GM12875 (cell line): ENCODE data around the gene YJU2.

Experiments used
- H3K4me3 ChIP-seq: one replicate; pipeline ENCODE4 v1.5.1; 2011; ENCODE audit warnings: low read depth, low read length, control low read depth
- TF ChIP-seq, protein P1 (sequence below): IDR thresholded peaks from 2 replicates; pipeline ENCODE4 v1.5.1; 2011; ENCODE audit warnings: low read depth, mild to moderate bottlenecking, control low read depth, inconsistent platforms, low read length, moderate library complexity, borderline replicate concordance; ENCODE audit not compliant: insufficient read depth

The YJU2 gene

DNA sequence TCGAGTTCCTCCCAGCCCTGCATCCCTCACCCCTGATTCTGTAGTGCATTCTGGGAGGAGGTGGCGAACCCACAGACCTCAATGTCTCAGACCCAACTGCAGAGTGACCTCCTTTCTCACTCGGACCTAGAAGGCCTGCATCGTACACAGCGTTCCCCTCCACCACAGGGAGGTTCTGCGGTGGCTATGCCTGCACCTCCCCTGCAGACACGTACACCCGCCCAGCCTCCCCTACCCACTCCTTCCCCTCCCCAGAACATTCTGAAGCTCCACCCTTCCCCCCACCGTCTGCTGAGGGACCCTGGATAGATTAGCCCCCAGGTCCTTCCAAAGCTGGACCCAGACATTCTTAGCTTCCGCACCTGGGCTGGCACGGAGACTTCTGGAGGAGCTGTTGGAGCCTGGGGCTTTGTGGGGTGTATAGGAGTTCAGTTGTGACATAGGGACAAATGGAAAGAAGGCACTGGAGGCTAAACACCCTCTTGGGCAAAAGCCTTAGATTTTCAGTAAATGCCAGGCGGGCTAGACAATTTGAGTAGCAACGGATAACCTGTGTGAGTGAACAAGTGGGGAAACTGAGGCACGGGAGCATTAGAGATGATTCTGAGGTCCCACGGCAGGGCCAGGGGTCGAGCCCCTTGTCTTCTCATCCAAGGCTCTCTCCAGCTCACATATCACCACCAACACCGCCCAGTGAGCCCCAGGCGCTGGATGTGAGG lies 57.1 kb downstream of the YJU2 start:
- TF ChIP-seq, protein P1, sequence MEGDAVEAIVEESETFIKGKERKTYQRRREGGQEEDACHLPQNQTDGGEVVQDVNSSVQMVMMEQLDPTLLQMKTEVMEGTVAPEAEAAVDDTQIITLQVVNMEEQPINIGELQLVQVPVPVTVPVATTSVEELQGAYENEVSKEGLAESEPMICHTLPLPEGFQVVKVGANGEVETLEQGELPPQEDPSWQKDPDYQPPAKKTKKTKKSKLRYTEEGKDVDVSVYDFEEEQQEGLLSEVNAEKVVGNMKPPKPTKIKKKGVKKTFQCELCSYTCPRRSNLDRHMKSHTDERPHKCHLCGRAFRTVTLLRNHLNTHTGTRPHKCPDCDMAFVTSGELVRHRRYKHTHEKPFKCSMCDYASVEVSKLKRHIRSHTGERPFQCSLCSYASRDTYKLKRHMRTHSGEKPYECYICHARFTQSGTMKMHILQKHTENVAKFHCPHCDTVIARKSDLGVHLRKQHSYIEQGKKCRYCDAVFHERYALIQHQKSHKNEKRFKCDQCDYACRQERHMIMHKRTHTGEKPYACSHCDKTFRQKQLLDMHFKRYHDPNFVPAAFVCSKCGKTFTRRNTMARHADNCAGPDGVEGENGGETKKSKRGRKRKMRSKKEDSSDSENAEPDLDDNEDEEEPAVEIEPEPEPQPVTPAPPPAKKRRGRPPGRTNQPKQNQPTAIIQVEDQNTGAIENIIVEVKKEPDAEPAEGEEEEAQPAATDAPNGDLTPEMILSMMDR: no peak
- H3K4me3 ChIP-seq: no peak overlapping the region

DNA sequence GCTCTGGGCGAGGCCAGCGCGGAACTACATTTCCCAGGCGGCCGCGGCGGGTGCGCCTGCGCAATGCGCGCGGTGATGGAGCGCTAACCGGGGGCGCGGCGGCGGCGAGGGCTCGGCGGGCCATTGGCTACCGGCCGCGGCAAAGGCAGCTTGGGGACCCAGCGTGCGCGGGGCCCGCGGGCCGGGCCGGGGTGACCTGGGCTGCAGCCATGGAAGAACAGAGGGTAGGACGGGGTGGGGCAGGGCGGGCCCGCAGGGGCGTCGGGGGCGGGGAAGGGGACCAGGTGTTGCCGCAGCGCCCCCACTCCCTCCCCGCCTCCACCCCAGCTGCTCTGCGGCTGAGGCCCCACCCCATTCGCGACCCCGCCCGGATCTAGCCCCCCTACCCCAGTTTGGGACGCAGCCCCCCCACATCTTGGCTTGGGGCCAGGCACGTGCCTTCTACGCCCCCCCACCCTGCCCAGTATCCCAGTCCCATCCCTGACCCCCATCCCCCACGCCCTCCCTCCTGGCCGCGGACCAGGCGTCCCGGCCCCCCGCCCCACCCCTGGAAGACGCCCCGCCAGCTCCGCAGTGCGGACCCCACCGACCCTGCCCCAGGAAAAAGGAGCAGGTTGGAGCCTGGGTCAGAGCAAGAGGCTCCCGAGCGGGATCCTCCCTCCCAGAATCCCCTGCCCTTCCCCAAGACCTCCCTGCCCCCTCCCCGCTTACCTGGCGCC lies 57.8 kb downstream of the YJU2 start, which contains the start of gene FSD1:
Gene FSD1 (plus strand): TSS at position 61 of the 719 bp plus-strand sequence. CDS start 149 bp downstream, at position 210.
- TF ChIP-seq, protein P1: no peak
- H3K4me3 ChIP-seq: no peak within 1 kb of the TSS

DNA sequence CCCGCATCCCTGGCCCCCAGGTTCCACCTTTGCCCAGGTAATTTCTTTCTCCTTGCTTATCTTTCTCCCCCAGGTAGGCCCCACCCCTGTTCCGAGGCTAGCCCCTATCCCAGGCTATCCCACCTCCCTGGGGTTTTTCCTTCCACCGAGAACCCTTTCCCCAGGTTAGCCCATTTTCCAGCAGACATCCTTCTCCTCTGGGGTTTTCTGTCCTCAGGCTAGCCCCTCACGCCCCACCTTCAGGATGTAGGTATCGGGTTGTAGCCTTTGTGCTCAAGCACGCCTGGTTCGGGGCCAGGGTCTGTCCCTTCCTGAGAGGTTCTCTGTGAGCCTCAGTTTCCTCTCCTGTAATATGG lies 58.4 kb downstream of the YJU2 start:
- H3K4me3 ChIP-seq: no peak overlapping the region
- TF ChIP-seq, protein P1: no peak

DNA sequence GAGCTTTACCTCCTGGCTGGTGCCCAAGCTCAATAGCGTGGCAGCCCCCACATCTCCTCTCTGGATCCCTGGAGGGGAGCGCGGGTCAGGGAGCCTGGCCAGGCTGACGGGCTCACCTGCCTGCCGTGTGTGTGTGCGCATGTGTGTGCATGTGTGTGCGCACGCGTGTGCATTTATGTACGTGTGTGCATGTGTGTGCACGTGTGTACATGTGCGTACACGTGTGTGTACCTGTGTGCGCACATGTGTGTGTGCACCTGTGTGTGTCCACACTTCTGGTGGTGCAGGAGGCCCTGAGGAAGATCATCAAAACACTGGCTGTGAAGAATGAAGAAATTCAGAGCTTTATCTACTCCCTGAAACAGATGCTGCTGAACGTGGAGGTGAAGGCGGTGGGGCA lies 58.8 kb downstream of the YJU2 start:
- no peak overlapping the region for H3K4me3 ChIP-seq

DNA sequence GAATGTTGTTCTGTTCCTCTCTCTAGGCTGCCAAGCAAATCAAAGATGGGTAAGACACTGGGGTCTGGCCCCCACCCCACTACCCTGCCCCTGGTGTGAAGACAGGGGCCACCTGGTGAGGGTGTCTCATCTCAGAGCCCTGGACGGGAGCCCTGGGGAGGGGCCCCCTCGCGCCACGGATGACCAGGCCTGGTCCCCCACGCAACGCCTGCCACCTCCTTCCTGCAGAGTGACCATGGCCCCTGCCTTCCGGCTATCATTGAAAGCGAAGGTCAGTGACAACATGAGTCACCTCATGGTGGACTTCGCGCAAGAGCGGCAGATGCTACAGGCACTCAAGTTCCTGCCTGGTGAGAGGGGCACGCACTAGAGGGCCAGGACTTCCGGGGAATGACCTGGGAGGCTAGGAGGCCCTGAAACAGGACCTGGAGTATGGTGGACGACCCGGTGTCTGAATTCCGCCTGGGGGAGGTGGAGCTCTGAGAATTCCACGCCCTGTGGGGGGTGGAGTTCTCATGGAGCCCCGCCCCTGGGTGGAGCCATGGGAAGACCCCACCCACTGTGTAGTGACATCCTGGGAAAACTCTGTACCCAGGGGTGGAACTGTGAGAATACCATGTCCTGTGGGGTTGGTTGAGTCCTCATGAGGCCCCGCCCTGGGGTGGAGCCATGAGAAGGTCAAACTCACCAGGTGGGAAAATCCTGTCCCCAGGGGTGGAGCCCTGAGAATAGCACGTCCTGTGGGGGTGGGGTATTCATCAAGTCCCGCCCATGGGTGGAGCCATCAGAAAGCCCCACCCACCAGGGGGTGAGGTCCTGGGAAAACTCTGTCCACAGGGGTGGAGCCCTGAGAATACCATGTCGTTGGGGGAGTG lies 63.6 kb downstream of the YJU2 start:
- no peak overlapping the region for H3K4me3 ChIP-seq
- TF ChIP-seq, protein P1: no peak

More for the DNA sequence above, 58.8 kb downstream of the YJU2 start:
- TF ChIP-seq, protein P1: no peak

DNA sequence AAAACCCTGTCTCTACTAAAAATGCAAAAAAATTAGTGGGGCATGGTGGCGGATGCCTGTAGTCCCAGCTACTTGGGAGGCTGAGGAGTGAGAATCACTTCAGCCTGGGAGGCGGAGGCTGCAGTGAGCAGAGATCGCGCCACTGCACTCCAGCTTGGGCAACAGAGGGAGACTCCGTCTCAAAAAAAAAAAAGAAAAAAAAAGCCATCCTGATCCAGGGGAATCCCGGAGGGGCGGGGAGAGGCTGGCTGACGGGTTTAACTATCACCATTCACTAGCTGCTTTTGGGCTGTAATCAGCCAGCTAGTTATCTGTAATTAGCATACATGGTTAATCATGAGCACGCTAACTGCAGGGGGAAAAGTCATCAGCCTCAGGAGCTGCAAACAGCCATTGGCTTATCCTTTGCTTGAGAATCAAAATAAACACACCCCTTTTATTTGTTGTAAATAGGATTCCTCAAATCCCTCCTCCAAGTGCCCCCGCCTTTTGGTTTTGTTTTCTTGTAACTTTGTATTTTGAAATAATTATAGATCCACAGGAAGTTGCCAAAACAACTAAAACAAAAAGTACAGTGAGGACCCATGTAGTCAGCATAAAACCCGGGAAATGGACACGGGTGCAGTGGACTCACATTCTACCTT lies 67.1 kb downstream of the YJU2 start:
- TF ChIP-seq, protein P1: no peak

More for the DNA sequence above, 67.1 kb downstream of the YJU2 start:
- no peak overlapping the region for H3K4me3 ChIP-seq
